HepG2 (cell line): ENCODE results near the gene NCKIPSD. TPM values are rescaled to one million over a fixed set of nuclear protein-coding genes. Genes with fewer than 3 reads are reported as not detected.

Experiments used
- CBX1 ChIP-seq: IDR thresholded peaks from one replicate; pipeline ENCODE4 v1.6.1; 2016; ENCODE audit warnings: antibody characterized with exemption, low read depth
- JDP2 ChIP-seq: sonication (generic); formaldehyde crosslinking; IDR thresholded peaks from 2 replicates; pipeline ENCODE4 v1.8.1; 2022; ENCODE audit warnings: missing genetic modification reagents, borderline replicate concordance
- RFXANK ChIP-seq: IDR thresholded peaks from 2 replicates; pipeline ENCODE4 v1.6.1; 2016
- SPEN ChIP-seq: sonication (generic); formaldehyde crosslinking; IDR thresholded peaks from 2 replicates; pipeline ENCODE4 v1.5.1; 2020; ENCODE audit warnings: low read depth, mild to moderate bottlenecking, missing genetic modification reagents
- SRSF4 ChIP-seq: fragments of 200-400 bp; formaldehyde crosslinking; IDR thresholded peaks from one replicate; pipeline ENCODE4 v1.6.1; 2018; ENCODE audit warnings: mild to moderate bottlenecking, low read depth, low read length, moderate library complexity; ENCODE audit not compliant: poor library complexity, severe bottlenecking
- SUZ12 ChIP-seq: fragments of 150-350 bp; IDR thresholded peaks from 2 replicates; pipeline ENCODE4 v1.6.1; 2014; ENCODE audit warnings: low read depth, low read length
- TOE1 ChIP-seq: sonication (generic); formaldehyde crosslinking; IDR thresholded peaks from 2 replicates; pipeline ENCODE4 v1.4.0; 2020; ENCODE audit warnings: mild to moderate bottlenecking, missing genetic modification reagents
- ZNF274 ChIP-seq: sonication (generic); formaldehyde crosslinking; IDR thresholded peaks from 2 replicates; pipeline ENCODE4 v1.5.1; 2020; ENCODE audit warnings: mild to moderate bottlenecking, missing genetic modification reagents
- ZNF335 ChIP-seq: sonication (generic); formaldehyde crosslinking; IDR thresholded peaks from 2 replicates; pipeline ENCODE4 v1.4.0; 2020; ENCODE audit warnings: missing genetic modification reagents
- ZNF407 ChIP-seq: sonication (generic); formaldehyde crosslinking; IDR thresholded peaks from one replicate; pipeline ENCODE4 v1.5.1; 2020; ENCODE audit warnings: mild to moderate bottlenecking, missing genetic modification reagents; ENCODE audit errors: not compliant biosample characterization
- ZNF552 ChIP-seq: sonication (generic); formaldehyde crosslinking; IDR thresholded peaks from 2 replicates; pipeline ENCODE4 v1.9.0; 2022; ENCODE audit warnings: missing genetic modification reagents, mild to moderate bottlenecking, borderline replicate concordance
- ZNF598 ChIP-seq: sonication (generic); formaldehyde crosslinking; IDR thresholded peaks from 2 replicates; pipeline ENCODE4 v1.5.1; 2020; ENCODE audit warnings: mild to moderate bottlenecking, missing genetic modification reagents, borderline replicate concordance
- ZNF615 ChIP-seq: sonication (generic); formaldehyde crosslinking; IDR thresholded peaks from 2 replicates; pipeline ENCODE4 v1.5.0; 2020; ENCODE audit warnings: mild to moderate bottlenecking, missing genetic modification reagents, borderline replicate concordance
- ZNF7 ChIP-seq: IDR thresholded peaks from 2 replicates; pipeline ENCODE4 v1.6.1; 2016; ENCODE audit warnings: missing biosample characterization, missing genetic modification reagents
- ZNF780A ChIP-seq: sonication (generic); formaldehyde crosslinking; IDR thresholded peaks from 2 replicates; pipeline ENCODE4 v1.8.0; 2022; ENCODE audit warnings: mild to moderate bottlenecking, missing genetic modification reagents, moderate library complexity
- polyA plus RNA-seq, 8 experiments: library from polyadenylated mRNA; depleted of rRNA in 3 of 8; stranded (reverse) in 7 of 8; unstranded in 1 of 8; fragments of >200 nt; fragmentation: Illumina TruSeq in 4 of 8; extraction: Trizol in 4 of 8; gene quantifications; 2 replicates each; pipeline versions ENCODE4 v1.2.1 to v1.2.3, GENCODE V29; 2011 to 2016; ENCODE audit warnings: low read depth in 4 of 8, missing spikeins in 1 of 8, mixed read lengths in 1 of 8; ENCODE audit not compliant: insufficient read depth in 1 of 8
- total RNA-seq, 5 experiments: library from RNA; depleted of rRNA; stranded (reverse); fragments of >200 nt; fragmentation: Illumina TruSeq; extraction: Trizol; gene quantifications; 2 replicates each; pipeline ENCODE4 v1.2.3, GENCODE V29; 2016; ENCODE audit warnings: low read depth in 1 of 5
- TF ChIP-seq, protein P1 (sequence below): sonication (generic); formaldehyde crosslinking; IDR thresholded peaks from 2 replicates; pipeline ENCODE4 v1.5.1; 2020; ENCODE audit warnings: mild to moderate bottlenecking, missing genetic modification reagents, moderate library complexity
- TF ChIP-seq, protein P2 (sequence below): sonication (generic); formaldehyde crosslinking; IDR thresholded peaks from 2 replicates; pipeline ENCODE4 v1.4.0; 2020; ENCODE audit warnings: missing genetic modification reagents, borderline replicate concordance

Gene NCKIPSD
- total and polyA plus RNA-seq, 2 of the 13 experiments (the other 11 are each of a cell fraction or from before 2014, with no cell fraction given), result 13.5 to 35.2 TPM

DNA sequence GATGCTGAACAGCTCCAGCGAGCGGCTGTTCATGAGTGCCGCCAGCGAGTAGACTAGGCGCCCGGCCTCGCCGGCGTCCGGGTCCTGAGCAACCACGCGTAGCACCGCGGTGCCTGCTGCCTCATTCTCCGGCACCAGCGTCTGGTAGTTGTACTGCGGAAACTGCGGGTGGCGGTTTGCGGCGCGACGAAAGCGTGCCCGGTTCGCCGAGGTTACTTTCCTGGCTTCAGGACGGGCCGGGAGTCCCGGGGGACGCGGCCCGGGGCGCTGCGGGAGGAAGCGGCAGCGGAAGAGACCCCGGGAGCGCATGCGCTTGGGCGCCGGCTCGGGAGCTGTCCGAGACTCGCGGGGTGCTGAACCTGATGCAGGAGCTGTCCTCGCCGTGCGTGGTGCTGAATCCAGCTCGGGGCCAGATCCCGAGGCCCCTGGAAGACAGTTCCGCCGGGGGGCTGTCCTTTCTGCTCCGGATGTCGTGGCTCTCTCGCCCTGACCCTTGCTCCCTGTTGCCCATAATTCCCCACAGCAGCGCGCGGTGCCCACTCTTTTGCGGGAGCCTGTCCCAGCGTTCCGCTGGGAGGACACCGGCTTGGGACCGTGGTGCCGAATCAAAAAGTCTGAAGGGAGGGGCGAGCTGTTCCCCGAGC is 24.1 kb downstream of the NCKIPSD start (continued):
- TF ChIP-seq, protein P1, sequence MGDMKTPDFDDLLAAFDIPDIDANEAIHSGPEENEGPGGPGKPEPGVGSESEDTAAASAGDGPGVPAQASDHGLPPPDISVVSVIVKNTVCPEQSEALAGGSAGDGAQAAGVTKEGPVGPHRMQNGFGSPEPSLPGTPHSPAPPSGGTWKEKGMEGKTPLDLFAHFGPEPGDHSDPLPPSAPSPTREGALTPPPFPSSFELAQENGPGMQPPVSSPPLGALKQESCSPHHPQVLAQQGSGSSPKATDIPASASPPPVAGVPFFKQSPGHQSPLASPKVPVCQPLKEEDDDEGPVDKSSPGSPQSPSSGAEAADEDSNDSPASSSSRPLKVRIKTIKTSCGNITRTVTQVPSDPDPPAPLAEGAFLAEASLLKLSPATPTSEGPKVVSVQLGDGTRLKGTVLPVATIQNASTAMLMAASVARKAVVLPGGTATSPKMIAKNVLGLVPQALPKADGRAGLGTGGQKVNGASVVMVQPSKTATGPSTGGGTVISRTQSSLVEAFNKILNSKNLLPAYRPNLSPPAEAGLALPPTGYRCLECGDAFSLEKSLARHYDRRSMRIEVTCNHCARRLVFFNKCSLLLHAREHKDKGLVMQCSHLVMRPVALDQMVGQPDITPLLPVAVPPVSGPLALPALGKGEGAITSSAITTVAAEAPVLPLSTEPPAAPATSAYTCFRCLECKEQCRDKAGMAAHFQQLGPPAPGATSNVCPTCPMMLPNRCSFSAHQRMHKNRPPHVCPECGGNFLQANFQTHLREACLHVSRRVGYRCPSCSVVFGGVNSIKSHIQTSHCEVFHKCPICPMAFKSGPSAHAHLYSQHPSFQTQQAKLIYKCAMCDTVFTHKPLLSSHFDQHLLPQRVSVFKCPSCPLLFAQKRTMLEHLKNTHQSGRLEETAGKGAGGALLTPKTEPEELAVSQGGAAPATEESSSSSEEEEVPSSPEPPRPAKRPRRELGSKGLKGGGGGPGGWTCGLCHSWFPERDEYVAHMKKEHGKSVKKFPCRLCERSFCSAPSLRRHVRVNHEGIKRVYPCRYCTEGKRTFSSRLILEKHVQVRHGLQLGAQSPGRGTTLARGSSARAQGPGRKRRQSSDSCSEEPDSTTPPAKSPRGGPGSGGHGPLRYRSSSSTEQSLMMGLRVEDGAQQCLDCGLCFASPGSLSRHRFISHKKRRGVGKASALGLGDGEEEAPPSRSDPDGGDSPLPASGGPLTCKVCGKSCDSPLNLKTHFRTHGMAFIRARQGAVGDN, result peak; percentile 96
- TF ChIP-seq SPEN (CRISPR knock-in tag) (peak; percentile 100), ZNF274 (CRISPR knock-in tag) (peak; percentile 100), RFXANK (CRISPR knock-in tag) (peak; percentile 98), SUZ12 (no peak), ZNF780A (CRISPR knock-in tag) (peak; percentile 100), SRSF4 (no peak), ZNF615 (CRISPR knock-in tag) (peak; percentile 100), TOE1 (CRISPR knock-in tag) (peak; percentile 100), CBX1 (peak; percentile 58), ZNF335 (CRISPR knock-in tag) (peak; percentile 98), ZNF598 (CRISPR knock-in tag) (peak; percentile 100), JDP2 (CRISPR knock-in tag) (peak; percentile 99), ZNF407 (CRISPR knock-in tag) (peak; percentile 100), ZNF552 (CRISPR knock-in tag) (peak; percentile 100), ZNF7 (CRISPR knock-in tag) (peak; percentile 97)
- TF ChIP-seq, protein P2, sequence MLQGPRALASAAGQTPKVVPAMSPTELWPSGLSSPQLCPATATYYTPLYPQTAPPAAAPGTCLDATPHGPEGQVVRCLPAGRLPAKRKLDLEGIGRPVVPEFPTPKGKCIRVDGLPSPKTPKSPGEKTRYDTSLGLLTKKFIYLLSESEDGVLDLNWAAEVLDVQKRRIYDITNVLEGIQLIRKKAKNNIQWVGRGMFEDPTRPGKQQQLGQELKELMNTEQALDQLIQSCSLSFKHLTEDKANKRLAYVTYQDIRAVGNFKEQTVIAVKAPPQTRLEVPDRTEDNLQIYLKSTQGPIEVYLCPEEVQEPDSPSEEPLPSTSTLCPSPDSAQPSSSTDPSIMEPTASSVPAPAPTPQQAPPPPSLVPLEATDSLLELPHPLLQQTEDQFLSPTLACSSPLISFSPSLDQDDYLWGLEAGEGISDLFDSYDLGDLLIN (CRISPR knock-in tag), result peak; percentile 100; the same call in 1 of the 2 replicates
